ENCODE data around the gene MAPKAP1. TPM values are rescaled to one million over a fixed set of nuclear protein-coding genes. Genes with fewer than 3 reads are reported as not detected.

MAPKAP1 gene
- polyA plus RNA-seq, 3 donors = 61.0 to 79.8 (median 69.6) TPM

GRCh38 chr9:125487842-125488241 is 219.2 kb downstream of the MAPKAP1 start:
- DNase-seq = no peak

- DNase-seq = no peak
Measured at GRCh38 chr9:125486576-125486975, 220.4 kb downstream of the MAPKAP1 start.

- no peak for DNase-seq
Measured at GRCh38 chr9:125486152-125486508, 220.9 kb downstream of the MAPKAP1 start.

- DNase-seq = no peak
Measured at GRCh38 chr9:125485471-125486151, 221.4 kb downstream of the MAPKAP1 start.

GRCh38 chr9:125484350-125485282 is 222.4 kb downstream of the MAPKAP1 start:
- DNase-seq = no peak

- DNase-seq = no peak
Measured at GRCh38 chr9:125483697-125484096, 223.3 kb downstream of the MAPKAP1 start.

- no peak for DNase-seq
Measured at GRCh38 chr9:125479846-125480615, 227.0 kb downstream of the MAPKAP1 start.

GRCh38 chr9:125477089-125477544 is 229.9 kb downstream of the MAPKAP1 start:
- DNase-seq = no peak

- no peak for DNase-seq
Measured at GRCh38 chr9:125476645-125477044, 230.4 kb downstream of the MAPKAP1 start.

GRCh38 chr9:125475385-125475784 is 231.6 kb downstream of the MAPKAP1 start:
- no peak for DNase-seq

- DNase-seq = no peak
Measured at GRCh38 chr9:125472926-125473701, 233.9 kb downstream of the MAPKAP1 start.

- DNase-seq = no peak
Measured at GRCh38 chr9:125472562-125472925, 234.5 kb downstream of the MAPKAP1 start.

GRCh38 chr9:125470767-125471580 is 236.0 kb downstream of the MAPKAP1 start:
- no peak for DNase-seq

- DNase-seq = no peak
Measured at GRCh38 chr9:125470189-125470588, 236.8 kb downstream of the MAPKAP1 start.

- DNase-seq = no peak
Measured at GRCh38 chr9:125468646-125469045, 238.4 kb downstream of the MAPKAP1 start.

- DNase-seq = no peak
Measured at GRCh38 chr9:125467116-125467740, 239.8 kb downstream of the MAPKAP1 start.

GRCh38 chr9:125466411-125466810 is 240.6 kb downstream of the MAPKAP1 start:
- DNase-seq = no peak

- DNase-seq = no peak
Measured at GRCh38 chr9:125464591-125465385, 242.2 kb downstream of the MAPKAP1 start.

- DNase-seq = no peak
Measured at GRCh38 chr9:125463926-125464325, 243.1 kb downstream of the MAPKAP1 start.

Measured in renal pelvis (tissue), 4 donors.